ENCODE results near the gene RAPGEF1.

RAPGEF1 gene

GRCh38 chr9:131584858-131585257 lies 155.0 kb downstream of the RAPGEF1 start:
- no peak for DNase-seq

- no peak for DNase-seq
Observed at GRCh38 chr9:131583836-131584555, 155.9 kb downstream of the RAPGEF1 start.

GRCh38 chr9:131583337-131583645 lies 156.6 kb downstream of the RAPGEF1 start:
- DNase-seq: no peak

- no peak for DNase-seq
Observed at GRCh38 chr9:131582466-131583336, 157.2 kb downstream of the RAPGEF1 start.

- DNase-seq: no peak
Observed at GRCh38 chr9:131582056-131582455, 157.8 kb downstream of the RAPGEF1 start.

- no peak for DNase-seq
Observed at GRCh38 chr9:131580358-131580757, 159.5 kb downstream of the RAPGEF1 start.

GRCh38 chr9:131579789-131580211 lies 160.1 kb downstream of the RAPGEF1 start:
- no peak for DNase-seq

GRCh38 chr9:131578731-131579504 lies 161.0 kb downstream of the RAPGEF1 start:
- DNase-seq: peak in 1 of 2 donors; percentile 47

- no peak for DNase-seq
Observed at GRCh38 chr9:131578021-131578420, 161.9 kb downstream of the RAPGEF1 start.

GRCh38 chr9:131577005-131578000 lies 162.6 kb downstream of the RAPGEF1 start:
- no peak for DNase-seq

GRCh38 chr9:131575946-131576853 lies 163.7 kb downstream of the RAPGEF1 start:
- DNase-seq: no peak

GRCh38 chr9:131574730-131575640 lies 164.9 kb downstream of the RAPGEF1 start:
- no peak for DNase-seq

GRCh38 chr9:131567910-131568309 lies 172.0 kb downstream of the RAPGEF1 start:
- no peak for DNase-seq

- DNase-seq: no peak
Observed at GRCh38 chr9:131566158-131566557, 173.7 kb downstream of the RAPGEF1 start.

- DNase-seq: no peak
Observed at GRCh38 chr9:131565369-131565768, 174.5 kb downstream of the RAPGEF1 start.

- no peak for DNase-seq
Observed at GRCh38 chr9:131562032-131562959, 177.6 kb downstream of the RAPGEF1 start.

GRCh38 chr9:131559421-131560000 lies 180.4 kb downstream of the RAPGEF1 start:
- peak; percentile 47 to 73 for DNase-seq

Data from inflammatory macrophage (primary cell).